GM15510 (cell line): ENCODE measurements around the gene TRIM38.

Experiments
- POLR2A ChIP-seq: IDR thresholded peaks from 3 replicates; pipeline ENCODE4 v1.6.1; 2011; ENCODE audit warnings: borderline replicate concordance; ENCODE audit not compliant: insufficient read length; ENCODE audit errors: extremely low read depth

TRIM38 gene

GRCh38 chr6:26034905-26035304 lies 72.3 kb downstream of the TRIM38 start:
- no peak for TF ChIP-seq POLR2A
